Spleen (tissue), 11 donors: ENCODE measurements around the gene EPN2. TPM values are rescaled to one million over a fixed set of nuclear protein-coding genes. Genes with fewer than 3 reads are reported as not detected.

Experiments used
- DNase-seq: peaks from one replicate; pipeline ENCODE4 v3.0.0-alpha.2; 2020
- H3K27ac ChIP-seq, 8 donors: fragments of 200-600 bp; sonication (generic) in 7 of 8; 1 replicate in 4 of 8; 2 replicates in 4 of 8; pipeline versions ENCODE4 v1.5.0 to v1.8.0; 2016 to 2021; ENCODE audit warnings: inconsistent platforms in 4 of 8, mild to moderate bottlenecking in 4 of 8, moderate library complexity in 1 of 8
- H3K27me3 ChIP-seq, 7 donors: fragments of 200-600 bp; sonication (generic) in 6 of 7; replicated peaks in 1 of 7; 1 replicate in 4 of 7; 2 replicates in 3 of 7; pipeline versions ENCODE4 v1.5.0 to v1.8.0; 2016 to 2021; ENCODE audit warnings: inconsistent platforms in 3 of 7, mild to moderate bottlenecking in 1 of 7
- H3K36me3 ChIP-seq, 6 donors: fragments of 200-600 bp; sonication (generic) in 5 of 6; 1 replicate in 4 of 6; 2 replicates in 2 of 6; pipeline versions ENCODE4 v1.5.0 to v1.8.0; 2016 to 2021; ENCODE audit warnings: inconsistent platforms in 2 of 6
- H3K4me1 ChIP-seq, 6 donors: fragments of 200-600 bp; sonication (generic) in 5 of 6; 1 replicate in 3 of 6; 2 replicates in 3 of 6; pipeline versions ENCODE4 v1.5.0 to v1.8.0; 2016 to 2021; ENCODE audit warnings: inconsistent platforms in 3 of 6
- H3K4me3 ChIP-seq, 8 donors: fragments of 200-600 bp; sonication (generic) in 7 of 8; 1 replicate in 4 of 8; 2 replicates in 4 of 8; pipeline versions ENCODE4 v1.5.0 to v1.8.0; 2016 to 2021; ENCODE audit warnings: inconsistent platforms in 4 of 8, mild to moderate bottlenecking in 4 of 8, moderate library complexity in 2 of 8
- H3K9me3 ChIP-seq, 8 donors: fragments of 200-600 bp; sonication (generic) in 7 of 8; 1 replicate in 4 of 8; 2 replicates in 4 of 8; pipeline versions ENCODE4 v1.5.0 to v1.8.0; 2016 to 2021; ENCODE audit warnings: inconsistent platforms in 4 of 8
- POLR2A ChIP-seq, 3 donors: fragments of 450-650 bp; IDR thresholded peaks; one replicate each; pipeline ENCODE4 v1.5.1; 2017; ENCODE audit warnings: antibody characterized with exemption in 3 of 3, mild to moderate bottlenecking in 1 of 3
- POLR2AphosphoS5 ChIP-seq, 3 donors: sonication (generic); formaldehyde crosslinking; IDR thresholded peaks; one replicate each; pipeline ENCODE4 v1.5.1; 2017; ENCODE audit warnings: antibody characterized with exemption in 3 of 3
- WGBS, 5 donors: extraction: QIAGEN DNeasy Blood & Tissue Kit in 3 of 5; methylation state at CpG; one replicate each; pipeline versions ENCODE4 v1.1.5 to v1.1.7; 2013 to 2018; 5-methylcytosine and 5-hydroxymethylcytosine counted together
- intact Hi-C: fragments of 100-400 bp; cut with DNase I; formaldehyde crosslinking; loops from one replicate; pipeline ENCODE4 v1.15.0; 2023; ENCODE audit warnings: low total_unique reads
- polyA plus RNA-seq, 3 donors: library from polyadenylated mRNA; stranded (reverse); fragments of 200-250 nt; gene quantifications; one replicate each; pipeline ENCODE4 v1.2.1, GENCODE V29; 2013
- total RNA-seq, 7 donors: library from RNA; depleted of rRNA in 3 of 7; stranded (reverse); fragments of >200 nt in 3 of 7; fragmentation: NEBNext Ultra II Directional in 4 of 7; extraction: Animal tissue kit (Norgen Biotek cat#: 25700) in 4 of 7; gene quantifications; one replicate each; pipeline versions ENCODE4 v1.1.0 to v1.2.1, GENCODE V29; 2016 to 2021
- TF ChIP-seq, protein P1 (sequence below), 11 experiments: fragments of 200-600 bp in 7 of 11; fragments of 450-650 bp in 4 of 11; sonication (generic) in 4 of 11; IDR thresholded peaks in 8 of 11; conservative IDR thresholded peaks in 3 of 11; 1 replicate in 7 of 11; 2 replicates in 4 of 11; pipeline versions ENCODE4 v1.4.0 to v1.8.0; 2016 to 2021; ENCODE audit warnings: antibody characterized with exemption in 11 of 11, inconsistent platforms in 4 of 11, mild to moderate bottlenecking in 1 of 11
- donor health status: healthy with polysubstance abuse.
- donor health status: DM: no; HTN: no; CAD: no; lungs with moderate emphysema.
- donor health status: DM: no; HTN: no; CAD: no.
- donor health status: Bipolar disorder and iron deficiency.
- donor health status: healthy.
- donor health status: DM: no; HTN: no; CAD: no.
- donor health status: DM: yes; HTN: yes; CAD: no.

EPN2 gene
- total and polyA plus RNA-seq, 10 donors, result 5.4 to 59.6 (median 31.5) TPM

DNA sequence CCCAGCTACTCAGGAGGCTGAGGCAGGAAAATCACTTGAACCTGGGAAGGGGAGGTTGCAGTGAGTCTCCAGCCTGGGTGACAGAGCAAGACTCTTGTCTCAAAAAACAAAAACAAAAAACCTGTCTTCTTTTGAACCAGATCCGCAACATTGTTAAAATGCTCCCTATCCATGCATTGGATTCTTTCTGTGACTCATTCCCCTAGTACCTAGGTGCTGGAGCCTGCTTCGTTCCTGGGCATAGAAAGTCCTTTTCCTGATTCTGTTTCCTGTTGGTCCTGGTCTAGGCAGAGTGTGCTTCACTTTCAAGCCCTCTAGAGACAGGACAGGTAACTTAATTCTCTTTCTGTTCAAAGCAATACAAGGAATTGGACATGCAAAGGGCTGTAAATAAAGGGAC lies 5.2 kb downstream of the EPN2 start:
- no peak for DNase-seq
- Histone ChIP-seq H3K9me3 (no peaks in the 10 kb centered on the region), H3K27ac (no peak overlapping the region), H3K27me3 (peaks cover 0 to 14% (median 0%) of the 10 kb centered on the region in 7 donors), H3K4me1 (peaks cover 5 to 46% (median 18%) of the 10 kb centered on the region in 6 donors), H3K4me3 (no peak overlapping the region), H3K36me3 (no peaks in the 10 kb centered on the region)
- intact Hi-C loops, result no loop called here
- no peak for TF ChIP-seq POLR2AphosphoS5 (IDR thresholded peaks at IDR 0.05)
- TF ChIP-seq, protein P1, sequence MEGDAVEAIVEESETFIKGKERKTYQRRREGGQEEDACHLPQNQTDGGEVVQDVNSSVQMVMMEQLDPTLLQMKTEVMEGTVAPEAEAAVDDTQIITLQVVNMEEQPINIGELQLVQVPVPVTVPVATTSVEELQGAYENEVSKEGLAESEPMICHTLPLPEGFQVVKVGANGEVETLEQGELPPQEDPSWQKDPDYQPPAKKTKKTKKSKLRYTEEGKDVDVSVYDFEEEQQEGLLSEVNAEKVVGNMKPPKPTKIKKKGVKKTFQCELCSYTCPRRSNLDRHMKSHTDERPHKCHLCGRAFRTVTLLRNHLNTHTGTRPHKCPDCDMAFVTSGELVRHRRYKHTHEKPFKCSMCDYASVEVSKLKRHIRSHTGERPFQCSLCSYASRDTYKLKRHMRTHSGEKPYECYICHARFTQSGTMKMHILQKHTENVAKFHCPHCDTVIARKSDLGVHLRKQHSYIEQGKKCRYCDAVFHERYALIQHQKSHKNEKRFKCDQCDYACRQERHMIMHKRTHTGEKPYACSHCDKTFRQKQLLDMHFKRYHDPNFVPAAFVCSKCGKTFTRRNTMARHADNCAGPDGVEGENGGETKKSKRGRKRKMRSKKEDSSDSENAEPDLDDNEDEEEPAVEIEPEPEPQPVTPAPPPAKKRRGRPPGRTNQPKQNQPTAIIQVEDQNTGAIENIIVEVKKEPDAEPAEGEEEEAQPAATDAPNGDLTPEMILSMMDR (IDR thresholded peaks at IDR 0.05 in 8 of 11, conservative IDR thresholded peaks at IDR 0.05 in 3 of 11), result no peak
- TF ChIP-seq POLR2A (IDR thresholded peaks at IDR 0.05), result no peak
- 71 to 85% (median 78%) methylated on average over 2 of the region's 2 CpGs for WGBS, 5 donors

DNA sequence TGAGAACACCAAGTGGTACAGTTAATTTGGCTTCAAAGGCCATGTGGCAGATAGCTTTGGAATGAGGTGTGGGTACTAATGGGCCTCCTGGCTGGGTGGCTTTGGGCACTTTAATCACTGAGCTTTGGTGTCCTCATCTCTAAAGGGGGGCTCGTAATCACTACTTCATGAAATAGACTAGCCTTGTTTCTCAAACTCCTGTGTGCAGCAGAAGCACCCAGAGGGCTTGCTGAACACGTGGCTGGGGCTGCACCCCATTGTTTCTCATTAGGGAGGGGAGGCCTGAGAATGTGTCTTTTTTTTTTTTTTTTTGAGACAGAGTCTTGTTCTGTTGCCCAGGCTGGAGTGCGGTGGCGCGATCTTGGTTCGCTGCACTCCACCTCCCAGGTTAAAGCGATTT lies 5.8 kb downstream of the EPN2 start:
- H3K36me3 ChIP-seq, result no peaks in the 10 kb centered on the region
- no peak for TF ChIP-seq POLR2AphosphoS5 (IDR thresholded peaks at IDR 0.05)
- no peak for TF ChIP-seq POLR2A (IDR thresholded peaks at IDR 0.05)
- TF ChIP-seq, protein P1 (IDR thresholded peaks at IDR 0.05 in 8 of 11, conservative IDR thresholded peaks at IDR 0.05 in 3 of 11), result no peak
- H3K27me3 ChIP-seq, result peaks cover 0 to 8% (median 0%) of the 10 kb centered on the region in 7 donors
- no peaks in the 10 kb centered on the region for H3K9me3 ChIP-seq
- no peak overlapping the region for H3K27ac ChIP-seq
- intact Hi-C loops, result no loop called here
- peak; percentile 25 for DNase-seq
- 90 to 95% (median 92%) methylated on average over 7 of the region's 7 CpGs for WGBS, 5 donors
- H3K4me1 ChIP-seq, result peaks cover 5 to 41% (median 18%) of the 10 kb centered on the region in 6 donors
- H3K4me3 ChIP-seq, result no peak overlapping the region

DNA sequence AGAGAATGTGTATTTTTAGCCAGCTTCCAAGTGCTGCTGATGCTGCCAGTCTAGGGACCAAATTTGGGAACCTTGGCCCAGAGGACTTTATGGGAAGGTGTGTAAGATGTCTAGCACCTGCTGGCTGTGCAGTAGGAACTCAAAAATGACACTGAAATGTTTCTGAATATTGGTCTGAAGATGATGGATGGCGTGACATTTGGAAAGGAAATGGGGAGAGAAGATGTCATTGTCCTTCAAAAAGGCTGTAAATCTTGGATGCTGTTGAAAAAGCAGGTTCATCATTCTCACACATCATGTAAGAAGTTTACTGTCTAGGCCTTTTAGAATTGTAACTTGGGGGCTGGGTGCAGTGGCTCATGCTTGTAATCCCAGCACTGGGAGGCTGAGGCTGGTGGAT lies 6.7 kb downstream of the EPN2 start:
- intact Hi-C loops, result no loop called here
- H3K4me3 ChIP-seq, result no peak overlapping the region
- no peaks in the 10 kb centered on the region for H3K9me3 ChIP-seq
- TF ChIP-seq, protein P1 (IDR thresholded peaks at IDR 0.05 in 8 of 11, conservative IDR thresholded peaks at IDR 0.05 in 3 of 11), result no peak
- TF ChIP-seq POLR2AphosphoS5 (IDR thresholded peaks at IDR 0.05) (no peak), POLR2A (IDR thresholded peaks at IDR 0.05) (no peak)
- no peak for DNase-seq
- no peaks in the 10 kb centered on the region for H3K27me3 ChIP-seq
- no peaks in the 10 kb centered on the region for H3K36me3 ChIP-seq
- no peak overlapping the region for H3K27ac ChIP-seq
- H3K4me1 ChIP-seq, result peaks cover 2 to 41% (median 19%) of the 10 kb centered on the region in 6 donors
- 83 to 96% (median 92%) methylated on average over 1 of the region's 1 CpG for WGBS, 5 donors

DNA sequence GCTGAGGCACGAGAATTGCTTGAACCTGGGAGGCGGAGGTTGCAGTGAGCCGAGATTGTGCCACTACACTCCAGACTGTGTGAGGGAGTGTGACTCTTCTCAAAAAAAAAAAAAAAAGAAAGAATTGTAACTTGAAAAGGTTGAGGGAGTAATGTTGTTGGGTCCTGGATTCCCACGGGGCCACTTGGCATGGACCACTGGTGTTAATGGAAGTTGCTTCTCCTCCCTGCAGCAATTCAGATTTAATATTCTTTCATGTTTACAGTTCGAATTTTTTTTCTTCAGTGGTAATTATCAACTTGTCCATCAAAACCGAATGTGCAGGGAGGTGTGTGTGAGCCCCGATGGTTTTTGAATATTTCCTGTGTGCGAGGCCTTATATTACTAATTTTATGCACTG lies 7.2 kb downstream of the EPN2 start:
- Histone ChIP-seq H3K36me3 (no peaks in the 10 kb centered on the region), H3K27ac (no peak overlapping the region), H3K27me3 (no peaks in the 10 kb centered on the region), H3K4me1 (peaks cover 2 to 41% (median 19%) of the 10 kb centered on the region in 6 donors), H3K4me3 (no peak overlapping the region), H3K9me3 (no peaks in the 10 kb centered on the region)
- TF ChIP-seq, protein P1 (IDR thresholded peaks at IDR 0.05 in 8 of 11, conservative IDR thresholded peaks at IDR 0.05 in 3 of 11), result no peak
- TF ChIP-seq POLR2A (IDR thresholded peaks at IDR 0.05), result no peak
- no peak for TF ChIP-seq POLR2AphosphoS5 (IDR thresholded peaks at IDR 0.05)
- no peak for DNase-seq
- WGBS, 5 donors, result 83 to 93% (median 88%) methylated on average over 8 of the region's 8 CpGs
- intact Hi-C loops, result no loop called here
